PC-3 (cell line): ENCODE data around the gene LMTK3. TPM values are rescaled to one million over a fixed set of nuclear protein-coding genes. Genes with fewer than 3 reads are reported as not detected.

ENCODE experiments used
- ATAC-seq: fragments of 200-7000 bp; cut with Tn5 transposase; 2 replicates; pipeline ENCODE4 v1.9.1; 2020; ENCODE audit warnings: mild to moderate bottlenecking, moderate library complexity
- BruUV-seq: library from RNA; stranded (reverse); fragments of 400-500 nt; replicated peaks from 2 replicates; lab custom pipeline; 2021; lab: Mats Ljungman, UMichigan
- CTCF ChIA-PET: fragments of 300-600 bp; sonication (Branson Sonifier 250); formaldehyde crosslinking; loops from one replicate; lab custom pipeline; 2022; ENCODE audit warnings: antibody characterized with exemption; lab: Charles Lee
- POLR2A ChIA-PET: fragments of 300-600 bp; sonication (Branson Sonifier 250); formaldehyde crosslinking; loops from one replicate; lab custom pipeline; 2022; ENCODE audit warnings: antibody characterized with exemption; ENCODE audit not compliant: unreplicated experiment; lab: Charles Lee
- DNase-seq: peaks from one replicate; pipeline ENCODE4 v3.0.0-alpha.2; 2015
- H2AFZ ChIP-seq: fragments of 300-600 bp; sonication (generic); 2 replicates; pipeline ENCODE4 v1.6.0; 2016; ENCODE audit warnings: antibody characterized with exemption, low read length
- H3F3A ChIP-seq: fragments of 300-600 bp; sonication (generic); one replicate; pipeline ENCODE4 v1.6.0; 2017; ENCODE audit warnings: antibody characterized with exemption, low read length, control low read depth, mild to moderate bottlenecking; ENCODE audit not compliant: unreplicated experiment
- H3K27ac ChIP-seq: fragments of 300-600 bp; sonication (generic); 2 replicates; pipeline ENCODE4 v1.5.1; 2016; ENCODE audit warnings: mild to moderate bottlenecking, low read length
- H3K27me3 ChIP-seq: fragments of 300-600 bp; sonication (generic); 2 replicates; pipeline ENCODE4 v1.6.1; 2016; ENCODE audit warnings: low read length, mixed read lengths
- H3K36me3 ChIP-seq: fragments of 300-600 bp; sonication (generic); 2 replicates; pipeline ENCODE4 v1.6.1; 2016; ENCODE audit warnings: low read depth, mixed run types, low read length, mixed read lengths
- H3K4me1 ChIP-seq: fragments of 300-600 bp; sonication (generic); 2 replicates; pipeline ENCODE4 v1.5.1; 2016; ENCODE audit warnings: low read length; ENCODE audit not compliant: insufficient read depth
- H3K4me2 ChIP-seq: fragments of 300-600 bp; sonication (generic); 2 replicates; pipeline ENCODE4 v1.6.0; 2016; ENCODE audit warnings: low read length
- H3K4me3 ChIP-seq: fragments of 300-600 bp; sonication (generic); 2 replicates; pipeline ENCODE4 v1.5.1; 2016; ENCODE audit warnings: mild to moderate bottlenecking, low read length, mixed read lengths
- H3K79me2 ChIP-seq: fragments of 300-600 bp; sonication (generic); 2 replicates; pipeline ENCODE4 v1.6.1; 2017; ENCODE audit warnings: low read length, mixed read lengths
- H3K9ac ChIP-seq: fragments of 300-600 bp; sonication (generic); 2 replicates; pipeline ENCODE4 v1.6.0; 2016; ENCODE audit warnings: mild to moderate bottlenecking, low read length
- H3K9me2 ChIP-seq: fragments of 300-600 bp; sonication (generic); replicated peaks from 2 replicates; pipeline ENCODE4 v1.6.1; 2016; ENCODE audit warnings: mixed run types, low read length, mixed read lengths
- H3K9me3 ChIP-seq: fragments of 300-600 bp; sonication (generic); 2 replicates; pipeline ENCODE4 v1.6.1; 2016; ENCODE audit warnings: low read length, mixed read lengths
- H4K20me1 ChIP-seq: fragments of 300-600 bp; sonication (generic); 2 replicates; pipeline ENCODE4 v1.6.1; 2016; ENCODE audit warnings: low read length, mixed read lengths
- EZH2 ChIP-seq: fragments of 300-600 bp; sonication (generic); IDR thresholded peaks from one replicate; pipeline ENCODE4 v1.6.1; 2017; ENCODE audit warnings: antibody characterized with exemption, mild to moderate bottlenecking, low read length; ENCODE audit not compliant: unreplicated experiment
- EZH2phosphoT487 ChIP-seq: fragments of 300-600 bp; sonication (generic); IDR thresholded peaks from 2 replicates; pipeline ENCODE4 v1.6.1; 2018; ENCODE audit warnings: mild to moderate bottlenecking, antibody characterized with exemption, low read length, borderline replicate concordance
- intact Hi-C: fragments of 100-400 bp; cut with micrococcal nuclease; formaldehyde crosslinking; loops from 2 replicates; pipeline ENCODE4 v1.9.0; 2023
- total RNA-seq: library from RNA; depleted of rRNA; stranded (reverse); fragments of >200 nt; gene quantifications from 2 replicates; pipeline ENCODE4 v1.2.3, GENCODE V29; 2014
- TF ChIP-seq, protein P1 (sequence below): fragments of 300-600 bp; sonication (generic); conservative IDR thresholded peaks from 2 replicates; pipeline ENCODE4 v1.5.1; 2017; ENCODE audit warnings: antibody characterized with exemption, low read depth, mild to moderate bottlenecking, low read length

The LMTK3 gene
- total RNA-seq, 1 experiment from 2014 or later, result 4.8 TPM

DNA sequence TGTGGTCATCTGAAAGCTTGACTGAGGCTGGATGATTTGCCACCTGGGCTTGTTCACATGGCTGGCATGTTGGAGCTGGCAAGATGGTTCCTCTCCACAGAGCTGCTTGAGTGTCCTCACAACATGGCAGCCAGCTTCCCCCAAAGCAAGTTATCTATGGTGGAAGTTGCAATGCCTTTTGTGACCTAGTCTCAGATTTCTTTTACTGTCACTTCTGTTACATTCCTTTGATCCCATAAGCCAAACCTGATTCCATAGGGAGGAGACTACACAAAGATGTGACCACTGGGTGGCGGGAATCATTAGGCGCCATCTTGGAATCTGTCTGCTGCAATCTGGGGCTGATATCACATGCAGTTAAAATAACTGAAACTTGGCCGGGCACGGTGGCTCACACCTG lies 17.5 kb upstream of the LMTK3 start:
- intact Hi-C loops, result no loop called here
- H4K20me1 ChIP-seq, result no peaks in the 10 kb centered on the region
- ChIA-PET POLR2A (interaction anchor here (0.6 kb wide), 1 partner anchor 49 kb away, joined by 3 read pairs; no protein-coding TSS in a partner anchor), CTCF (no interaction called here)
- peaks cover 4% of the 10 kb centered on the region; the same call in 1 of the 2 replicates for H3K9me3 ChIP-seq
- H3K79me2 ChIP-seq, result no peaks in the 10 kb centered on the region
- no peak for DNase-seq
- H3K27ac ChIP-seq, result no peak overlapping the region
- no peaks in the 10 kb centered on the region for H3K27me3 ChIP-seq
- H3K9me2 ChIP-seq, result no peaks in the 10 kb centered on the region
- TF ChIP-seq EZH2 (no peak), EZH2phosphoT487 (no peak)
- TF ChIP-seq, protein P1, sequence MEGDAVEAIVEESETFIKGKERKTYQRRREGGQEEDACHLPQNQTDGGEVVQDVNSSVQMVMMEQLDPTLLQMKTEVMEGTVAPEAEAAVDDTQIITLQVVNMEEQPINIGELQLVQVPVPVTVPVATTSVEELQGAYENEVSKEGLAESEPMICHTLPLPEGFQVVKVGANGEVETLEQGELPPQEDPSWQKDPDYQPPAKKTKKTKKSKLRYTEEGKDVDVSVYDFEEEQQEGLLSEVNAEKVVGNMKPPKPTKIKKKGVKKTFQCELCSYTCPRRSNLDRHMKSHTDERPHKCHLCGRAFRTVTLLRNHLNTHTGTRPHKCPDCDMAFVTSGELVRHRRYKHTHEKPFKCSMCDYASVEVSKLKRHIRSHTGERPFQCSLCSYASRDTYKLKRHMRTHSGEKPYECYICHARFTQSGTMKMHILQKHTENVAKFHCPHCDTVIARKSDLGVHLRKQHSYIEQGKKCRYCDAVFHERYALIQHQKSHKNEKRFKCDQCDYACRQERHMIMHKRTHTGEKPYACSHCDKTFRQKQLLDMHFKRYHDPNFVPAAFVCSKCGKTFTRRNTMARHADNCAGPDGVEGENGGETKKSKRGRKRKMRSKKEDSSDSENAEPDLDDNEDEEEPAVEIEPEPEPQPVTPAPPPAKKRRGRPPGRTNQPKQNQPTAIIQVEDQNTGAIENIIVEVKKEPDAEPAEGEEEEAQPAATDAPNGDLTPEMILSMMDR, result no peak
- BruUV-seq, result no TSS peak
- H3F3A ChIP-seq, result no peaks in the 10 kb centered on the region
- ATAC-seq, result no peak
- H2AFZ ChIP-seq, result no peak overlapping the region
- no peaks in the 10 kb centered on the region for H3K36me3 ChIP-seq
- no peak overlapping the region for H3K4me2 ChIP-seq
- no peak overlapping the region for H3K4me3 ChIP-seq
- H3K4me1 ChIP-seq, result no peaks in the 10 kb centered on the region
- no peak overlapping the region for H3K9ac ChIP-seq

DNA sequence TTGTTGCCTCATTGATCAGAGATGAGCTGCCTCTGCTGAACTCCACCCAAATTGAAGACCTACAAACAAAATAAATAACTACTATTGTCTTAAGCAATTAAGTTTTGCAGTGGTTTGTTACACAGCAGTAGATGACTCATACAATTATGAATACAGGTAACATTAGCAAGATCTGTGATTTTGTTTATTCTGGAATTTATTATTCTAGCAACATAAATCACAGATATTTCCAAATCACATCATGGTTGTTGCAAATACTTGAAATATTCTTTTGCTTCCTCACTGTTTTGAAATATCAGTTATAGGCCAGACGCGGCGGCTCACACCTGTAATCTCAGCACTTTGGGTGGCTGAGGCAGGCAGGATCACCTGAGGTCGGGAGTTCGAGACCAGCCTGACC lies 13.1 kb upstream of the LMTK3 start:
- TF ChIP-seq EZH2phosphoT487 (no peak), EZH2 (no peak)
- TF ChIP-seq, protein P1, result no peak
- CTCF ChIA-PET, result no interaction called here
- H3K9me2 ChIP-seq, result no peaks in the 10 kb centered on the region
- intact Hi-C loops, result no loop called here
- H3K79me2 ChIP-seq, result no peaks in the 10 kb centered on the region
- no peaks in the 10 kb centered on the region for H3K36me3 ChIP-seq
- no peak overlapping the region for H3K4me3 ChIP-seq
- POLR2A ChIA-PET, result no interaction called here
- no peaks in the 10 kb centered on the region for H3F3A ChIP-seq
- no peaks in the 10 kb centered on the region for H3K4me1 ChIP-seq
- H3K9me3 ChIP-seq, result peaks cover 4% of the 10 kb centered on the region; the same call in 1 of the 2 replicates
- no peak overlapping the region for H2AFZ ChIP-seq
- H3K4me2 ChIP-seq, result no peak overlapping the region
- DNase-seq (no peak), ATAC-seq (no peak)
- H4K20me1 ChIP-seq, result no peaks in the 10 kb centered on the region
- no TSS peak for BruUV-seq
- H3K27me3 ChIP-seq, result no peaks in the 10 kb centered on the region
- no peak overlapping the region for H3K9ac ChIP-seq
- no peak overlapping the region for H3K27ac ChIP-seq

DNA sequence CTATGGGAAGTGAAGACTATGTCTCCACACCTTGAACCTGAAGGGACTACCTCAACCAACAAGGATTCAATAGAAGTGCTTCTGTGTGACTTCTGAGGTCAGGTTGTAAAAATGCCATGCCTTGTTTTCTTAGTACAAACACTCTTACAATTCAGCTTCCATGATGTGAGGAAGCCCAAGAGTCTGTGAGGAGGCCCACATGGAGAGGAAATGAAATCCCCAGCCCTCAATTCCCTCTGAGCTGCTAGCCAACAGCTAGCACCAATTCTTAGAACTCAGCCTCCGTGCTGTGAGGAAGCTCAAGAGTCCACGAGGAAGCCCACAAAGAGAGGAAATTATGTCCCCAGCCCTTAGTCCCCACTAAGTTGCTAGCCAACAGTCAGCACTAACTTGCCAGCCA lies 12.6 kb upstream of the LMTK3 start:
- Histone ChIP-seq H3K4me3 (no peak overlapping the region), H3K9ac (no peak overlapping the region), H3F3A (no peaks in the 10 kb centered on the region), H3K9me2 (no peaks in the 10 kb centered on the region), H3K27ac (no peak overlapping the region), H3K27me3 (no peaks in the 10 kb centered on the region), H3K36me3 (no peaks in the 10 kb centered on the region), H4K20me1 (no peaks in the 10 kb centered on the region), H3K9me3 (peaks cover 4% of the 10 kb centered on the region; the same call in 1 of the 2 replicates), H3K4me1 (no peaks in the 10 kb centered on the region), H3K4me2 (no peak overlapping the region), H2AFZ (no peak overlapping the region), H3K79me2 (no peaks in the 10 kb centered on the region)
- BruUV-seq, result no TSS peak
- TF ChIP-seq, protein P1, result no peak
- TF ChIP-seq EZH2, result no peak
- TF ChIP-seq EZH2phosphoT487, result no peak
- CTCF ChIA-PET, result no interaction called here
- ATAC-seq, result no peak
- no peak for DNase-seq
- intact Hi-C loops, result no loop called here
- POLR2A ChIA-PET, result no interaction called here
